ENCODE measurements around the gene CES3.

DNA sequence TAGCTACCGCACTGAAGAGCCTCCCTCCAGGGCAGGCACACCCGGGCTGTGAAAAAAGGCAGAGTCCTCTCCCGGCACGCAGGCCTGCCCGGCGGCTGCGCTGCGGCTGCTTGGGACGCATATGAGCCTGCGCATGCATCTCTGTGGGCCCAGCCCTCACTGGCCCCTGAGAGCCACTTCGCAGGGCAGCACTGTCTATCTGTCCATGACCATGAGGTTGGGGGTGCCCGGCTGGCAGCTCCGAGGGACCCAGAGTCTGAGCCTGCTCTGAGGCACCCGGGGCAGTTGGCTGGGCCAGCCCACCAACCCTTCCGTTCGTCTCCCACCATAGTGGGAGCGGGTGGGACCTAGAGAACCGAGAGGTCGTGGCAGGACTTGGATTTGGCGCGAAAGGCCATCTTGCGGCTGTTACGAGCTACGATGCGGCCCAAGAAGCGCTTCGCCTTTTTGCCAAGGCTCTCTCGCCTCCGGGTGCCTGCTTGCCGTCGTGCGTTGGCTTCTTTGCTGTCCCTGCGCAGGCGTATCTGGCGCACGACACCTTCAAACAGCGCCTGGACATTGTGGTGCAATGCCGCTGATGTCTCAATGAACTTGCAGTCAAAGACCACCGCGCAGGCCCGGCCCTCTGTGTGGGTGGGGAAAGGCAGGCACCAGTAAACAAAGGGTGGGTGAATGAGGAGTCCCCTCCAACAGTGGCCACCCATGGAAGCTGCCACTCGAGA is 39.2 kb upstream of the CES3 start:
- no peak for TF ChIP-seq CTCF (optimal IDR thresholded peaks at IDR 0.05 in 1 of 3, IDR thresholded peaks at IDR 0.05 in 1 of 3, conservative IDR thresholded peaks at IDR 0.05 in 1 of 3; ENCODE audit: extremely low read depth in 1 of 3, insufficient read depth in 2 of 3, low read length in 3 of 3)
- TF ChIP-seq EZH2 (IDR thresholded peaks at IDR 0.05; ENCODE audit: low read length), result no peak

Data from keratinocyte (primary cell).